ENCODE results near the gene SPTLC1. TPM values are rescaled to one million over a fixed set of nuclear protein-coding genes. Genes with fewer than 3 reads are reported as not detected.

Gene SPTLC1
- total and polyA plus RNA-seq, 2 of the 13 experiments (the other 11 are each of a cell fraction or from before 2014, with no cell fraction given): 56.2 to 72.5 TPM

GRCh38 chr9:92140074-92140753 is 25.0 kb upstream of the SPTLC1 start (continued):
- 0 out of 2 replicates have a peak, but pooled peaks have one; percentile 19 for TF ChIP-seq ZBTB49 (CRISPR knock-in tag; IDR thresholded peaks at IDR 0.05; ENCODE audit: borderline replicate concordance)
- TF ChIP-seq RFX3 (CRISPR knock-in tag; IDR thresholded peaks at IDR 0.05): no peak
- TF ChIP-seq, protein P1, sequence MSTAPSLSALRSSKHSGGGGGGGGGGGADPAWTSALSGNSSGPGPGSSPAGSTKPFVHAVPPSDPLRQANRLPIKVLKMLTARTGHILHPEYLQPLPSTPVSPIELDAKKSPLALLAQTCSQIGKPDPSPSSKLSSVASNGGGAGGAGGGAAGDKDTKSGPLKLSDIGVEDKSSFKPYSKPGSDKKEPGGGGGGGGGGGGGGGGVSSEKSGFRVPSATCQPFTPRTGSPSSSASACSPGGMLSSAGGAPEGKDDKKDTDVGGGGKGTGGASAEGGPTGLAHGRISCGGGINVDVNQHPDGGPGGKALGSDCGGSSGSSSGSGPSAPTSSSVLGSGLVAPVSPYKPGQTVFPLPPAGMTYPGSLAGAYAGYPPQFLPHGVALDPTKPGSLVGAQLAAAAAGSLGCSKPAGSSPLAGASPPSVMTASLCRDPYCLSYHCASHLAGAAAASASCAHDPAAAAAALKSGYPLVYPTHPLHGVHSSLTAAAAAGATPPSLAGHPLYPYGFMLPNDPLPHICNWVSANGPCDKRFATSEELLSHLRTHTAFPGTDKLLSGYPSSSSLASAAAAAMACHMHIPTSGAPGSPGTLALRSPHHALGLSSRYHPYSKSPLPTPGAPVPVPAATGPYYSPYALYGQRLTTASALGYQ (CRISPR knock-in tag; IDR thresholded peaks at IDR 0.05): no peak
- TF ChIP-seq PBX3 (CRISPR knock-in tag; IDR thresholded peaks at IDR 0.05; ENCODE audit: borderline replicate concordance): no peak
- TF ChIP-seq ZNF709 (CRISPR knock-in tag; IDR thresholded peaks at IDR 0.05): peak; percentile 12; the same call in 1 of the 2 replicates
- peak; percentile 92 for TF ChIP-seq NFKB2 (CRISPR knock-in tag; IDR thresholded peaks at IDR 0.05; ENCODE audit: borderline replicate concordance)
- TF ChIP-seq FOSL1 (CRISPR knock-in tag; IDR thresholded peaks at IDR 0.05; ENCODE audit: borderline replicate concordance): no peak
- TF ChIP-seq, protein P2, sequence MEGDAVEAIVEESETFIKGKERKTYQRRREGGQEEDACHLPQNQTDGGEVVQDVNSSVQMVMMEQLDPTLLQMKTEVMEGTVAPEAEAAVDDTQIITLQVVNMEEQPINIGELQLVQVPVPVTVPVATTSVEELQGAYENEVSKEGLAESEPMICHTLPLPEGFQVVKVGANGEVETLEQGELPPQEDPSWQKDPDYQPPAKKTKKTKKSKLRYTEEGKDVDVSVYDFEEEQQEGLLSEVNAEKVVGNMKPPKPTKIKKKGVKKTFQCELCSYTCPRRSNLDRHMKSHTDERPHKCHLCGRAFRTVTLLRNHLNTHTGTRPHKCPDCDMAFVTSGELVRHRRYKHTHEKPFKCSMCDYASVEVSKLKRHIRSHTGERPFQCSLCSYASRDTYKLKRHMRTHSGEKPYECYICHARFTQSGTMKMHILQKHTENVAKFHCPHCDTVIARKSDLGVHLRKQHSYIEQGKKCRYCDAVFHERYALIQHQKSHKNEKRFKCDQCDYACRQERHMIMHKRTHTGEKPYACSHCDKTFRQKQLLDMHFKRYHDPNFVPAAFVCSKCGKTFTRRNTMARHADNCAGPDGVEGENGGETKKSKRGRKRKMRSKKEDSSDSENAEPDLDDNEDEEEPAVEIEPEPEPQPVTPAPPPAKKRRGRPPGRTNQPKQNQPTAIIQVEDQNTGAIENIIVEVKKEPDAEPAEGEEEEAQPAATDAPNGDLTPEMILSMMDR (CRISPR knock-in tag; IDR thresholded peaks at IDR 0.05): peak; percentile 97
- TF ChIP-seq, protein P3, sequence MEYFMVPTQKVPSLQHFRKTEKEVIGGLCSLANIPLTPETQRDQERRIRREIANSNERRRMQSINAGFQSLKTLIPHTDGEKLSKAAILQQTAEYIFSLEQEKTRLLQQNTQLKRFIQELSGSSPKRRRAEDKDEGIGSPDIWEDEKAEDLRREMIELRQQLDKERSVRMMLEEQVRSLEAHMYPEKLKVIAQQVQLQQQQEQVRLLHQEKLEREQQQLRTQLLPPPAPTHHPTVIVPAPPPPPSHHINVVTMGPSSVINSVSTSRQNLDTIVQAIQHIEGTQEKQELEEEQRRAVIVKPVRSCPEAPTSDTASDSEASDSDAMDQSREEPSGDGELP (IDR thresholded peaks at IDR 0.05; ENCODE audit: borderline replicate concordance, low read depth): peak; percentile 94; the same call in 1 of the 2 replicates
- TF ChIP-seq, protein P4, sequence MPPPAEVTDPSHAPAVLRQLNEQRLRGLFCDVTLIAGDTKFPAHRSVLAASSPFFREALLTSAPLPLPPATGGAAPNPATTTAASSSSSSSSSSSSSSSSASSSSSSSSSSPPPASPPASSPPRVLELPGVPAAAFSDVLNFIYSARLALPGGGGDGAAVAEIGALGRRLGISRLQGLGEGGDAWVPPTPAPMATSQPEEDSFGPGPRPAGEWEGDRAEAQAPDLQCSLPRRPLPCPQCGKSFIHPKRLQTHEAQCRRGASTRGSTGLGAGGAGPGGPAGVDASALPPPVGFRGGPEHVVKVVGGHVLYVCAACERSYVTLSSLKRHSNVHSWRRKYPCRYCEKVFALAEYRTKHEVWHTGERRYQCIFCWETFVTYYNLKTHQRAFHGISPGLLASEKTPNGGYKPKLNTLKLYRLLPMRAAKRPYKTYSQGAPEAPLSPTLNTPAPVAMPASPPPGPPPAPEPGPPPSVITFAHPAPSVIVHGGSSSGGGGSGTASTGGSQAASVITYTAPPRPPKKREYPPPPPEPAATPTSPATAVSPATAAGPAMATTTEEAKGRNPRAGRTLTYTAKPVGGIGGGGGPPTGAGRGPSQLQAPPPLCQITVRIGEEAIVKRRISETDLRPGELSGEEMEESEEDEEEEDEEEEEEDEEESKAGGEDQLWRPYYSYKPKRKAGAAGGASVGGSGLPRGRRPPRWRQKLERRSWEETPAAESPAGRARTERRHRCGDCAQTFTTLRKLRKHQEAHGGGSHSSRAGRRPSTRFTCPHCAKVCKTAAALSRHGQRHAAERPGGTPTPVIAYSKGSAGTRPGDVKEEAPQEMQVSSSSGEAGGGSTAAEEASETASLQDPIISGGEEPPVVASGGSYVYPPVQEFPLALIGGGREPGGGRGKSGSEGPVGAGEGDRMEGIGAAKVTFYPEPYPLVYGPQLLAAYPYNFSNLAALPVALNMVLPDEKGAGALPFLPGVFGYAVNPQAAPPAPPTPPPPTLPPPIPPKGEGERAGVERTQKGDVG (CRISPR knock-in tag; IDR thresholded peaks at IDR 0.05; ENCODE audit: borderline replicate concordance): no peak
- TF ChIP-seq ATM (IDR thresholded peaks at IDR 0.05; ENCODE audit: borderline replicate concordance): no peak
- no peak for TF ChIP-seq ZNF234 (CRISPR knock-in tag; conservative IDR thresholded peaks at IDR 0.05)
- peak; percentile 54; the same call in 1 of the 2 replicates for TF ChIP-seq ZMAT3 (CRISPR knock-in tag; conservative IDR thresholded peaks at IDR 0.05)
- TF ChIP-seq SSRP1 (CRISPR knock-in tag; IDR thresholded peaks at IDR 0.05): no peak
- no peak for TF ChIP-seq KLF9 (CRISPR knock-in tag; IDR thresholded peaks at IDR 0.05; ENCODE audit: low read depth)
- TF ChIP-seq TAF15 (IDR thresholded peaks at IDR 0.05; ENCODE audit: low read depth, low read length, poor library complexity, severe bottlenecking): no peak
- TF ChIP-seq SMAD3 (CRISPR knock-in tag; IDR thresholded peaks at IDR 0.05): peak; percentile 55; the same call in 1 of the 2 replicates
- 0 out of 2 replicates have a peak, but pooled peaks have one; percentile 35 for TF ChIP-seq RXRA (CRISPR knock-in tag; IDR thresholded peaks at IDR 0.05)
